ENCODE data around the gene ST3GAL3. TPM values are rescaled to one million over a fixed set of nuclear protein-coding genes. Genes with fewer than 3 reads are reported as not detected.

The ST3GAL3 gene
- total RNA-seq, 4 donors from 2014 or later: 4.1 to 47.2 (median 19.0) TPM

- Histone ChIP-seq H3K27me3 (no peaks in the 10 kb centered on the region), H3K4me3 (no peak overlapping the region), H3K27ac (no peak overlapping the region), H3K36me3 (no peaks in the 10 kb centered on the region), H3K9me3 (no peaks in the 10 kb centered on the region), H3K4me1 (no peaks in the 10 kb centered on the region)
- DNase-seq: no peak
- intact Hi-C loops (cut with DNase I; ENCODE audit: low total_unique reads): no loop called here
- no peak for TF ChIP-seq POLR2A (IDR thresholded peaks at IDR 0.05)
Observed at GRCh38 chr1:43750083-43750482, 42.7 kb downstream of the ST3GAL3 start.

GRCh38 chr1:43753422-43753821 lies 46.1 kb downstream of the ST3GAL3 start:
- Histone ChIP-seq H3K9me3 (no peaks in the 10 kb centered on the region), H3K4me3 (no peak overlapping the region), H3K27ac (no peak overlapping the region), H3K27me3 (no peaks in the 10 kb centered on the region), H3K4me1 (no peaks in the 10 kb centered on the region), H3K36me3 (no peaks in the 10 kb centered on the region)
- no peak for TF ChIP-seq POLR2A (IDR thresholded peaks at IDR 0.05)
- TF ChIP-seq, protein P1, sequence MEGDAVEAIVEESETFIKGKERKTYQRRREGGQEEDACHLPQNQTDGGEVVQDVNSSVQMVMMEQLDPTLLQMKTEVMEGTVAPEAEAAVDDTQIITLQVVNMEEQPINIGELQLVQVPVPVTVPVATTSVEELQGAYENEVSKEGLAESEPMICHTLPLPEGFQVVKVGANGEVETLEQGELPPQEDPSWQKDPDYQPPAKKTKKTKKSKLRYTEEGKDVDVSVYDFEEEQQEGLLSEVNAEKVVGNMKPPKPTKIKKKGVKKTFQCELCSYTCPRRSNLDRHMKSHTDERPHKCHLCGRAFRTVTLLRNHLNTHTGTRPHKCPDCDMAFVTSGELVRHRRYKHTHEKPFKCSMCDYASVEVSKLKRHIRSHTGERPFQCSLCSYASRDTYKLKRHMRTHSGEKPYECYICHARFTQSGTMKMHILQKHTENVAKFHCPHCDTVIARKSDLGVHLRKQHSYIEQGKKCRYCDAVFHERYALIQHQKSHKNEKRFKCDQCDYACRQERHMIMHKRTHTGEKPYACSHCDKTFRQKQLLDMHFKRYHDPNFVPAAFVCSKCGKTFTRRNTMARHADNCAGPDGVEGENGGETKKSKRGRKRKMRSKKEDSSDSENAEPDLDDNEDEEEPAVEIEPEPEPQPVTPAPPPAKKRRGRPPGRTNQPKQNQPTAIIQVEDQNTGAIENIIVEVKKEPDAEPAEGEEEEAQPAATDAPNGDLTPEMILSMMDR (IDR thresholded peaks at IDR 0.05): no peak
- intact Hi-C loops (cut with DNase I; ENCODE audit: low total_unique reads): no loop called here
- no peak for DNase-seq

DNA sequence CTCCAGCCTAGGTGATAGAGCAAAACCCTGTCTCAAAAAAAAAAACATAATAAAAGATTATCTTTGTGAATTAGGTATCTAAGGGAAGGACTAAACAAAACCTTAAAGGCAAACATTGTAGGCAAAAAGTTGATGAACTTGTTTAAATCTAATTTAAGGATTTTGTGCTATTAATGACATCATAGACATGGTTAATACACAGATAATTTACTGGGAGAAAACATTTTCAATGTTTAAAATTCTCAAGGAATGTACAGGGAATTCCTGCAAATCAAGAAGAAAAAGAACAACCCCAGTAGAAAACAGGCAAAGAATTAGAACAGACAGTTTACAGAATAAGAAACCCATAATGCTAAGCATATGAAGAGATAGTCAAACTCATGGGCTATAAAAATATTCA lies 47.6 kb downstream of the ST3GAL3 start:
- H3K36me3 ChIP-seq: no peaks in the 10 kb centered on the region
- DNase-seq: no peak

DNA sequence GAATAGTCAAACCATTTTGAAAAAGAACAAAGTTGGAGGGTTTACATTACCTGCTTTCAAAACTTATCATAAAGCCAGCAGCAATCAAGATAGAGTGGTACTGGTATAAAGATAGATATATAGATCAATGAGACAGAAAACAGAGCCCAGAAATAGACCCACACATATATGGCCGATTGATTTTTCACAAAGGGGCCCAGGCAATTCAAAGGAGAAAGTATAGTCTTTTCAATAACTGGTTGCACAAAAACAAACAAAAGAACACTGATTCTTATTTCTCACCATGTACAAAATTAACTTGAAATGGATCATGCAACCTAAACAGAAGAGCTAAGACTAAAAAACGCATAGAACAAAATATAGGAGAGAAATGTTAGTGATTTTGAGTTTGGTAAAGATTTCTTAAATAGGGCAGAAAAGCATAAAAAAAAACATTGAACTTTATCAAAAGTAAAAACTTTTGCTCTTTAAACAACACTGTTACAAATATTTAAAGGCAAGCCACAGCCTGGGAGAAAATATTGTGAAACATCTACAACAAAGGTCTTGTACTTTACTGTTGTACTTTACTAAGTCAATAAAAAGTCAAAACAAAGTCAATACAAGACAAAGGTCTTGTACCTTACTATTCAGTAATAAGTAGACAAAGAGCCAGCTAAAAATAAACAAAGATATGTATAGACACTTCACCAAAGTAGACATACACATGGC lies 50.2 kb downstream of the ST3GAL3 start:
- no peak overlapping the region for H3K4me3 ChIP-seq
- H3K36me3 ChIP-seq: no peaks in the 10 kb centered on the region
- no peaks in the 10 kb centered on the region for H3K4me1 ChIP-seq
- TF ChIP-seq, protein P1 (IDR thresholded peaks at IDR 0.05): no peak
- no peak for TF ChIP-seq POLR2A (IDR thresholded peaks at IDR 0.05)
- intact Hi-C loops (cut with DNase I; ENCODE audit: low total_unique reads): no loop called here
- H3K27me3 ChIP-seq: no peaks in the 10 kb centered on the region
- no peak for DNase-seq
- no peak overlapping the region for H3K27ac ChIP-seq
- no peaks in the 10 kb centered on the region for H3K9me3 ChIP-seq

More for the DNA sequence above, 47.6 kb downstream of the ST3GAL3 start:
- H3K4me3 ChIP-seq: no peak overlapping the region
- intact Hi-C loops (cut with DNase I; ENCODE audit: low total_unique reads): no loop called here
- no peak overlapping the region for H3K27ac ChIP-seq
- no peaks in the 10 kb centered on the region for H3K9me3 ChIP-seq
- TF ChIP-seq POLR2A (IDR thresholded peaks at IDR 0.05): no peak
- no peaks in the 10 kb centered on the region for H3K27me3 ChIP-seq
- no peaks in the 10 kb centered on the region for H3K4me1 ChIP-seq

DNA sequence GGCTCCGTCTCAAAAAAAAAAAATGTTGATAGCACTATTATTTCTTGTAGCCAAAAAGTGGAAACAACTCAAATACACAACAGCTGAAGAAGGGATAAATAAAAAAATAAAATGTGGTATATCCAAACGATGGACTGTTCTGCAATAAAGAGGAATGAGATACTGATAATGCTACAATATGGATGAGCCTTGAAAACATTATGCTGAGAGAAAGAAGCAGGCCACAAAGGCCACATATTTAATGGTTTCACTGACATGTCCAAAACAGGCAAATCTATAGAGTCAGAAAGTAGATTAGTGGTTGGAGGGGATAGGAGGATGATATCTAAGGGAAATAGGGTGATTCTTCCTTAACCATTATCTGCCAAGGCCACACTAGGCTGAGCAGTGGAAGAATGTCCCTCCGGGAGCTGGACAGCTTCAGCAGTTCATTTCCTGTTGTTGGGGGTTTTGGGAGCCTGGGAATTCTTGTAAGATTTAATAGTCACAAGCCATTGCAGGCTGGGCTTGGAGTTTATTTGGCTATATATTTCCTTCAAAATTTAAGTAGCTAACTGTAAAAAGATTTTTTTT lies 53.5 kb downstream of the ST3GAL3 start:
- no peak for TF ChIP-seq POLR2A (IDR thresholded peaks at IDR 0.05)
- TF ChIP-seq, protein P1 (IDR thresholded peaks at IDR 0.05): no peak
- intact Hi-C loops (cut with DNase I; ENCODE audit: low total_unique reads): loop anchor here (5.0 kb wide), 1 partner anchor 176 kb away; no protein-coding TSS in a partner anchor
- no peak overlapping the region for H3K27ac ChIP-seq

DNA sequence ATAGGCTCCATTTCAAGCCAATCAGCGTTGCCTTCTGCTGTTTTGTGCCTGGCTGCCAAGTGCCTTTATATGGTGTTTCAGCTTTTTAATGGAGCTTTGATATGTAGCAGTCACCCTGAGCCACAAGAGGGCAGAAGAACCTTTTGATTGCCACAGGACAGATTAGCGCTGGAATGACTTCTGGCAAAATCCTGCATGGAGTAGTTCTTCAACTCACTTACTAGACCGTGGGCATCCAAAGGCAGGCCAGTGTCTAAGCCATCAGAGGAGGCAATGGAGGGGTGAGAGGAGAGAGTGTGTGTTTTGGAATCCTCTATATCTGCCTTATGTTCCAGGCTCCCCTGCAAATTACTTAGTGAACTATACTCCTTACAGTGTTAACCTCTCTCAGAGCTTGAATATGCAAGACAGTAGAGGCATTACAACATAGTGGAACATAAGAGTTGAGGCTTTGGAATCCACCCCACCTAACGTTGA lies 56.2 kb downstream of the ST3GAL3 start:
- TF ChIP-seq, protein P1 (IDR thresholded peaks at IDR 0.05): peak; percentile 77 to 98 (median 92)
- no peak for TF ChIP-seq POLR2A (IDR thresholded peaks at IDR 0.05)
- Histone ChIP-seq H3K27me3 (no peaks in the 10 kb centered on the region), H3K9me3 (no peaks in the 10 kb centered on the region), H3K27ac (peak overlapping the region; percentile 7 to 9), H3K36me3 (no peaks in the 10 kb centered on the region), H3K4me1 (no peaks in the 10 kb centered on the region), H3K4me3 (no peak overlapping the region)
- intact Hi-C loops (cut with DNase I; ENCODE audit: low total_unique reads): loop anchor here (5.0 kb wide), 1 partner anchor 174 kb away; no protein-coding TSS in a partner anchor
- peak; percentile 72 to 86 for DNase-seq

More for the DNA sequence above, 53.5 kb downstream of the ST3GAL3 start:
- Histone ChIP-seq H3K4me3 (no peak overlapping the region), H3K9me3 (no peaks in the 10 kb centered on the region), H3K4me1 (no peaks in the 10 kb centered on the region), H3K36me3 (no peaks in the 10 kb centered on the region), H3K27me3 (no peaks in the 10 kb centered on the region)
- no peak for DNase-seq

Data from uterus (tissue), 4 donors.